HG03108 (cell line): ENCODE results near the gene BBS2.

ENCODE experiments used
- ATAC-seq: cut with Tn5 transposase; IDR thresholded peaks from one replicate; pipeline ENCODE4 v1.9.1; 2021; ENCODE audit warnings: moderate library complexity; ENCODE audit not compliant: unreplicated experiment

Gene BBS2

DNA sequence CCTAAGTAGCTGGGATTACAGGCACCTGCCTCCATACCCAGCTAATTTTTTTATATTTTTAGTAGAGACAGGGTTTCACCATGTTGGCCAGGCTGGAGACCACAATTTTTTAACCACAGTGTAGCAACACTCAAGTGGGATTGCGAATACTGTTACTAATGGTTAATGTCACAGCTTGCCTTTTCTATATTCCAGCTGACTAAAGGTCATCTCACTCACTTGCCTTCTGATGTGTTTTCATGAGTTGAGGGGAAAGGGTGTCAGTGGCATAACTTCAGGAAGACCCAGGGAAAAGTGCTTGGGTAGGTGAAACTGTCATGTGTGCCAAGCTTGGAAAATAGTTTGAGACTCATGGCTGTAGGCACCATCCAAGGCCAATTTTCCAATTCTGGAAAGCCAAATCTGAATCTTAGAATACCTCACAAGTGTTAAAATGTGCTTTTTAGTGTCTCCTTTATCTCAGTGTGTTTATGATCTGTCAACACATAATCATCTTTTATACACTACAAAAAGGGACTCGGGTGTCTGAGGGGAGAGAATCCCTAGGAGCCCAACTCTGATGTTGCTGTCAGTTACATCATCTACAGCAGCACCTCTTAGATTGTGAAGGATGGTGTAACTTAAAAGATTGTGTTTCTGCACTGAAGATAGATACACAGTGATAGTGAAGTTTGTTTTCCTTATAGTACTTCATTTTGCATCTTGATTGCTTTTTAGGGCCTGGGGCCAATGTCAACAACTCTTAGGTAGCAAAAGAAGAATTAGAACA is 41.4 kb downstream of the BBS2 start:
- no peak for ATAC-seq

DNA sequence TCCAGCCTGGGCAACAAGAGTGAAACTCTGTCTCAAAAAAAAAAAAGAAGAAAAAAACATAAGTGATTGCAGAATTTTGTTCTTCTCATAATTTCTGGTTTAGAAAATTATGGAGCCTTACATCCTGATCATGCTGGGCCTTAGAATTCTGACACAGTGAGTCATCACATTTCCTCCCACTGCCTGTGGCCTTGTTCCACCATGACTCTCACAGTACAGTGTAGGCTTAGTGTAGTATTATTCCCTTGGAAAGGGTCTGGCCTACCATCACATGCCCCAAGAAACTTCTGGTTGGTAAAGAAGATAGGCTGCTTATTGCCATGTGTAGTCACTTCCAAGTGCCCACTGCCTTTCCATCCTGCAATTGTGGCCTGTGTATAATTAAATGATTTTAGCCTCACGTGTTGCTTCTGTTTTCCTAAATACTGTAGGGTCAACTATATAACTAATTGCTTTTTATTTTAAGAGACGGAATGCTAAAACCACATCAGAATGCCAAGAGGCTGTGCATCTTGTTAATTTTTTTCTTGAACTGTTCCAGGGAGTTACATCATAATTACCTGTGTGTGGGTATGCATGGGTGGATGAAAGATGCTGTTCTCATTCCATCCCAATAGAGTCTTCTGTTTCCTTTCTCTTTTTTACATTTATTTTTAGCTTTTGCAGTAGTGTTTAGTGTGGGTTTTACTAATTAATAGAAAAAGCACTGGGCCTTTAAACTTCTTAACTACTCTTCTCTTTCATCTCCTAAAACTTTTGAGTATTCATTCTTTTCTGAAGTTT is 42.5 kb downstream of the BBS2 start:
- ATAC-seq: no peak

DNA sequence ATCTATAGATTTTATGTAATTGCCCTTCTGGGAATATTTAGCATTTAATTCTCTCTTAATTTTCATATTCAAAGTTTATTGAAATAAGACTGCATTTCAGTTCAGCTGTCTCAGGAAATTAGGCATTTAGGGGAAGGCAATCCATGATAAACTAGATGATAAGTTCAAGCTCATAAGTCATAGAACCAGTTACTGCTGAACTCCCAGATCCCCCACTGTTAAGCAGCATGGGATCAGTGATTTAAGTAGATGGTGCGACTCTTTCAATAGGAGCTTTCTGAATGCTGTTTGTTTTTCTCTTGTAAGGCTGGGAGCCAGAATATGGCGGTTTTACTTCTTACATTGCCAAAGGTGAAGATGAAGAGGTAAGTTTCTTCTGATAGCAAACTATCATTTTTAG is 44.6 kb downstream of the BBS2 start:
- ATAC-seq: no peak

DNA sequence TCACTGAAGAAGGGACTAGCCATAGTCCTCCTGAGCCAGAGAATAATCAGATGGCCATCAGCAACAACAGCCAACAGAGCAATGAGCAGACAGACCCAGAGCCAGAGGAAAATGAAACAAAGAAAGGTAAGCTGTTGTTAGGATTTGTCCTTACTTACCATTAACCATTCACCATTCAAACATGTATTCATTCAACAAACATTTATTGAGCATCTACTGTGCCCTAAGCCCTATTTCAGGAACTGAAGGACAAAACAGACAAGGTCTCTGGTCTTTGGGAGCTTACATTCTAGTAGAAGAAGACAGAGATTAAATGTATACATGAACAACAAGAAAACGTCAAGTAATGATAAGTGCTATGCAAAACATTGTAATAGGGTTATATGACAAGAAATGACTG is 49.2 kb downstream of the BBS2 start:
- ATAC-seq: no peak

DNA sequence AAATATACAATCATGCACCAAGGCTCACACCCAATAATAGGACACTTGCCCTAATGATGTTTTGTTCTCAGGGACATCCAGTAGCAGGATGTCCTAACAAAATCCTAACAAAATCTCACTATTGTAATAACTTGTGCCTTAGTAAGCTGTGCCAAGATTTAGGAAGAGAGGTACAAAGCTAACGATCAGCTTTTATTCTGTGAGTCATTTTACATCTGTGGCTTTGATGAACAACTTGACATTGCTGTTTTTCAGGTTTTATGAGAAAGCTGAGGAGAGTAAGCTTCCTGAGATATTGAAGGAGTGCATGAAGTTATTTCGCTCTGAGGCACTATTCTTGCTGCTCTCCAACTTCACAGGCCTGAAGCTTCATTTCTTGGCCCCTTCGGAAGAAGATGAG is 49.6 kb downstream of the BBS2 start:
- no peak for ATAC-seq

DNA sequence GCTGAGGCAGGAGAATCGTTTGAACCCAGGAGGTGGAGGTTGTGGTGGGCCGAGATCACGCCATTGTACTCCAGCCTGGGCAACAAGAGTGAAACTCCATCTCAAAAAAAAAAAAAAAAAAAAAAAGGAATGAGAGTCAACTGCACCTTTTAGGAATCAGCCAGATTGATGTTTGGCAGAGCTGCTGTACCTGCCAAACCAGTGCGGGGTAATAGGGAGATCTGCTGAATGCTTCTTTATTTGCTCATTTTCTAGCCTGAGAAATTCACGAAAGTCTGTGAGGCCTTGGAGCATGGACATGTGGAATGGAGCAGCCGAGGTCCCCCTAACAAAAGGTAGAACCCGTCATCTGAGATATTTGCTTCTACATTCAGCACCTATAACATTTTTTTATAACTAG is 50.1 kb downstream of the BBS2 start:
- no peak for ATAC-seq

DNA sequence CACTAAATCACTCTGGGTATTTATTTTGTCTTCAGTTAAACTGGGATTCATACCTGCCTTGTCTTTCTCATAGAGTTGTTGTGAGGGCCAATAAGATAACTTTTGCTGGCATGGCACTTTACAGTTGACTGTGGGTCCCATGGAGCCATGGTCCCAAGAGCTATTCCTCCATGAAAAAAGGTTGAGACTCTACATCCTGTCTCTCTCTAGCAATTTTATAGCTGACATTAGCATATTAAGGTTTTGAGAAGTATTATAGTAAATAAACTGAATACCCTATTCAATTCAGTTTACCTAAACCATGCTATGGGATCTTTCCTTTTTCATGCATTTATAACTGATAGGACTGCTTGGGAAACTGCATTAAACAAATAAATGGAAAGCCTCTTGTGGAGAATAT is 51.0 kb downstream of the BBS2 start:
- ATAC-seq: no peak

DNA sequence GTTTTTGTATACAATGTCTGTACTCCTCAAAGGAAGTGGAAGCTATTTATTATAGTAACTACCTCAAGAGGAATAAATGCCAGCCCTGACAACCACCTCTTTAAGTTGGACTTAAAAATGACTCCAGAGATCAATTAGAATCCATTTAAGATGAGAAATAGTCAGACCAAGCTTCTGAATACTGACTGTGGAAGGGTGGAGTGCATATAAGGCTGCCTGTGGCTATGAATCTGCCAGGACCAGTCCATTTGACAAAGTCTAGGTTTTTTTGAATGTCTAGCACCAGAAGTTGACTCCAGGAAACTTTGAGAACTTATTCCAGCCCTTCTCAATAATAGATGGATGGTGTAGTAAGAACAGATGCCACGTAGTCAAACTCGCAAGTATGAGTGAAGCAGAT is 53.5 kb downstream of the BBS2 start:
- ATAC-seq: no peak

DNA sequence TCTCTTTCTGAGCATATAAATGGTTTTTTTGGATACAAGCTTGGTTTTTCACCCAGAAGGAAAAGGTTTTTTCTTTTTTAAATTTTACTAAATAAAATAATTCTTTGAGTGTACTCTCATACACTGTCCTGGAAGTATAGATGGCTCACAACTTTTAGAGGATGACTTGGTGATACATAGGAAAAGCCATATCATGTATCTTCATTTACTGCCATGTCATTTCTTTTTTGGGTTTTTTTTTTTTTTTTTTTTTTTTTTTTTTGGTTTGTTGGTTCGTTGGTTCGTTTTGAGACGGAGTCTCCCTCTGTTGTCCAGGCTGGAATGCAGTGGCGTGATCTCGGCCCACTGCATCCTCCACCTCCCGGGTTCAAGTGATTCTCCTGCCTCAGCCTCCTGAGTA is 56.7 kb downstream of the BBS2 start:
- no peak for ATAC-seq

DNA sequence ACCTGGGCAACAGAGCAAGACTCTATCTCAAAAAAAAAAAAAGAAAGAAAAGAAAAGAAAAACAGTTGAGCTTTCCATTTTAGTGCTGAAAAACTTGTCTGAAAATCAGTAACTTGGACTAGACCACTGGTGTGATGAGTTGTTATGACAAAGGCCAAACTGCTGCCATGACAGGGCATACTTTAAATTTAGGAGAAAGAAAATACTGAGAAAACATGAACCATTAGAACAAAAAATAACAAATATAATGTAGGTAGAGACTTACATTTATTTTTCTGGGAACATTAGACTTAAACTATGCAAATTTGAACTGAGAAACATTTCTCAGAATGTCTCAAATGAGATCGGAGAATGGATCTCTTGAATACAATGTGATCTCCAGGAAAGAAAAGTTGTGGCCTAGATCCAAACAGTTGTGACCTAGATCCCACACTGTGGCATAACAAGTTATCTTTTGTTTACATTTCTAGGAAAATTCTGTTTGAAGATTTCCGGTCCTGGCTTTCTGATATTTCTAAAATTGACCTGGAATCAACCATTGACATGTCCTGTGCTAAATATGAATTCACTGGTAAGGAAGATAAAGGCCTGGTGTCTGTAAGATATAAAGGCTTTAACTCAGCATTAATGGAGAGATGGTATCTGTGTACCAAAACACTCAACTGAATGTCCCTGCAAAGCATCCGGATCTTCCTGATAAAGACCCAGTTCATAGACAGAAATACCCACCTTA is 57.6 kb downstream of the BBS2 start:
- no peak for ATAC-seq

DNA sequence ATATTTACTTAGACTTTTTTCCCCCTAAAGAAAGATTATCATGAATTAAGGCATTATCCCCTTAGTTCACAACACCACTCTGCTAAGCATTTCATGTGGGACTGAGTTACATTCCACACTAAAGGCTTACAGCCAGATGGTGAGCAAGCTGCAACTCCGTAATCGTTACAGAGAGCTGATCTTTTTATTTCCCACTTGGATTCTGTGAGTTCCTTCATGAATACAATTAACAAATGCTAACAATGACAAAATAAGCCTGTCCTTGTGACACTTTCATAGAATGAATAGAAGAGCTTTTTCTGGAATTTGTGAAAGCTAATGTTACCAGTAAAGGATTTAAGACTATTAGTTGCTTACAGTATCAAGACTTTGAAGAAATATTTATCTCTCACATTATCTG is 59.7 kb downstream of the BBS2 start:
- ATAC-seq: no peak

DNA sequence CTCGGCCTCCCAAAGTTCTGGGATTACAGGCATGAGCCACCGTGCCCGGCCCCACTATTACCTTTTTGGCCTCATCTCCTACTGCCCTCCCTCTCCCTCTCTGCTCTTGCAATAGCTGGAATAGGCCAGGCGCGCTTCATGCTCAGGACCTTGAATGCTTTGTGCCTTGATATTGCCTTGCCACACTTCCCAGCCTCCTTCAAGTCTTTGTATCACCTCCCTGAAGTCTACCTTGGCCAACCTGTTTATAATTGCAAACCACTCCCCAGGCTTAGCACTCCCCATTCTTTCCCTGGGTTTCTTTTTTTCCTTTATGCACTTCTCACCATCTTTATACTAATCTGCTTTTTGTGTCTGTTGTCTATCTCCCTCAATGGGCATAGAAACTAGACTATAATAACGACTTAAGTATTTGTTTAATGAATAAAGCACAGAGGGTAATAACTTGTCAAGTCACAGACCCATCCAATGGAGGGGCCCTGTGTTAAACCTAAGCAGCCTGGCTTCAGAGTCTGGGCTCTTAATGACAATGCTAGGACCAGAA is 61.8 kb downstream of the BBS2 start:
- no peak for ATAC-seq

DNA sequence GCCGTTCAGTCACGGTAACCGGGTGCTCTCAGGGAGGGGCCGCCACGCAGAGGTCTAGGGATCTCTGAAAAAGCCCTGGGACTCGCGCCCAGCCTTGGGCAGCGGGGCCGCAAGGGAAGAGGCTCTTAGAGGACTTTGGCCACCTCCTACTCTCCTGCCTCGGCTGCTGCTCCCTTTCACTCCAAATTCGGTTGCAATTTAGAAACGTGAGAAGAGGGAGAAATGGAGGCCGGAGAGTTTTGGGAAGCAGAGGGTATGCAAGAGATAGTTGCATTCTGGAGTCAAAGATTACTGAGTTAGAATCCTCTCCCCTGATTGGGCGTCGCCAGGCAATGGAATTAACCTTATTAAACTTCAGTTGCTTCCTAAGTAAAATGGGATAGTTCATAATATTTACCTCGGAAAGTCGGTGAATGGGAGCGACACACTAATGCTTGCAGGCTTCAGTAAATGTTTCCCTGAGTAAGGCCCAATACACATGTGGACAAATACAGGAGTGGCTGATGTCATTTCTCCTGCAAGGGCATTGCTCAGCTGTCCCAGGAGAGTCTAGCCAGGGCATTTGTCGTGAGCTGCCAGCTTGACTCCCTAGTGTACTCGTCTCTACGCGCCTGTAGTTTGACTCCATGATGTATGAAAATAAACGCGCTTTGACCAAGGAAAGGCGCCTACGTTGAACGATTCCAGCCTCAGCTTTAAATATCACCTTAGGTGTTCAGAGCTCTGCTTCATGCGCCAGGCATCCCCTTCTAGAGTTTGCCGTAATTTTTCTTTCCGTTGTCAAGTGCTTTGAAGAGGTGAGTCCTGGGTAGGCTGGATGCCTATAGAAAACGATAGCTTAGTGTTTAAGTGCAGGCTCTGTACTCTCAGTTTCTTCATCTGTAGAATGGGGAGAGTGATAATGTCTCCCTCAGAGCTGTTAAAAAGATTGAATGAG is 67.8 kb downstream of the BBS2 start:
- ATAC-seq: peak; percentile 29

DNA sequence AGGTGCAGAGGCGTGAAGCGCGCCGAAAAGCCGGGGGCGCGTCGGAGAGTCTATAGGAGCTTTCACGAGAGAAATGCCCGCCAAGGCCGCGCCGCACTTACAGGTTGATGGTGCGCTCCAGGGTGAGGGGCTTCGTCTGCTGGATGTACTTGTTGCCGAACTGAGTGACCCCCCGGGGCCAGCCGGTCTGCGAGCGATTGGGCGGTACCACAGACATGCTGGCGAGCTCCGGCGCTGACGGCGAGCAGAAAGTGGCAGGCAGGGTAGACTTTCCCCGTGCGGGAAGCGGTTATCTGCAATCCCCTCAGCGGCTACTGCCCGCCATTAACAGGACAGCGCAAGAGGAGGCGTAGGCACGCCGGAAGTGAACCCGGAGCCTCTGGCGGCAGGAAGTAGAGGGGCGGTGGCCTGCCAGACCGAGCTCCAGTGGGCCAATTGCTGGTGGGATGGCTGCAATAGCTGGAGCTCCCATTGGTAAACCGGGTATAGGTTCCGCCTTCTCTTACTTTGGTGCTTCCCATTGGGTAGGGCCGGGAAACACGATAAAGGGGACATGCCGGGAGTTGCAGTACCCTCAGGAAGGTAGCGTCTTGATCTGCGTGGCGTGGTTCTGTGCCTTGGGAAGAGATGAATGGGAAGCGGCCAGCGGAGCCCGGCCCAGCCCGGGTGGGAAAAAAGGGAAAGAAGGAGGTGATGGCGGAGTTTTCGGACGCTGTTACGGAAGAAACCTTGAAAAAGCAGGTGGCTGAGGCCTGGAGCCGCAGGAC is 68.7 kb downstream of the BBS2 start, which contains the start of the genes NUDT21 and OGFOD1:
Gene NUDT21 (minus strand): TSS at position 347 of the 767 bp plus-strand sequence. CDS start 130 bp downstream, at position 217.
Gene OGFOD1 (plus strand): TSS at position 569 of the 767 bp plus-strand sequence. CDS start 59 bp downstream, at position 628.
- ATAC-seq: peak; percentile 96

DNA sequence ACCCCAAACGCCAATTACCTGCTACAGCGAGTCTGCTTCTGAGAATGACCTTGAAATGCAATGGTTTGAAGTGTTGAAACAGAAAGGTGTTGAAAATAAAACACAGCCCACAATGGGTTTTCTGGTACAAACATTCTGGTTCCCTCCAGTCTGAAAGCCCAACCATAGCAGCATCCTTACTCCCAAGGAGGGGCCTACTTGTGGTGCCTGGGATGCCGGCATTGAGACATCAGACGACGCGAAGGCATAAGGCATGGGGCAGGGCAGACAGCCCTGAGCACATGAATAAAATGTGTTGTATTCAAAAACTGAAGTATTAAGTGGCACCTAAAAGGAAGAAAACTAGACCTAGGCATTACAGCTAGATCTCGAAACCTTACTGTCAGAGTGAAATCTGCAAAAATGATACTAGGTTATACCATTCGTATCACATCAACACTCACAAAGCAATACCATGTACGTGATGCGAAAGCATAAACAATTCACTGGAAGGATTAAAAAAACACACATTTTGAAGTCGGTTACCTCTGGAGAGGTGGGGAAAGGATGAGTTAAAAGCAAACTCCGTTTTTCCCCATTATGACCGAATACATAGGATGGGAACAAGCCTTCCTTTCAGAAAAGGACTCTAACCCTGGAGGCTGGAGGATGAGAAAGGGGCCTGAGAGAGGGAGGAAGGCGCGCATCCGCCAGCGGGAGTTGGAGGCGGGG is 69.4 kb downstream of the BBS2 start:
- ATAC-seq: peak; percentile 15

DNA sequence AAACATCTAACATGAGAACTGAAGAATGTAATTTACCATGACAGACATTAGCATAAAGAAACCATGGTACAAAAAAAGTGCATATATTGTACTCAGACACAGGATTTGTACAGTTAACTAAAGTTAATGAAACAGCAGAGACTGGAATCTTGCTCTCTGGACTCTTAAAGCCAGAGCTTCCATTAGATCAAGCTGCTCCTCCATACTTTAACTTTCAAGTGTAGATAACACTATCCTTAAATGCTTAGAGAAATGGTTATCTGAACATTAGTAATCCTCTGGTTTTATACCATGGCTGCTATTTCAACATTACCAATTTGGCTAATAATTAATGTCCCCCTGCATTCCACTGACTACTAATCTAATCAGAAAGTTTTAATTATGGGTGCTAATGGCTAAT is 71.8 kb downstream of the BBS2 start:
- no peak for ATAC-seq

DNA sequence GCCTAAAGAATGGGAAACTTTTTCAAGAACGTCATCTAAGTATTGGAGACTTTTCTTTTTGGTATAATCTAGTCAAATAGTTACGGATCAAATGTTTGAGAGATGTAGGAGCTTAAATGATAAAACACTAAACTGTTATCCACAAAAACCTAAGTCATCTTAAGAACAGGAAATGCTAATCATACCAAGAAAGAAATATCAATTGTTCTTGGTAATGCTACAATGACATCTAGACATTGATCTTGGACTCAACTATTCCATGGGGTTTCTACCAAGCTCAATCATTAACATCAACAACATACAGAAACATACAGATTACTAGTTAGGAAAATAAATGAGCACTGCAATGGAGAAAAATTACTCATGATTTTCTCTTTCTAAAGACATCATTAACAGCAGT is 72.5 kb downstream of the BBS2 start:
- ATAC-seq: no peak

DNA sequence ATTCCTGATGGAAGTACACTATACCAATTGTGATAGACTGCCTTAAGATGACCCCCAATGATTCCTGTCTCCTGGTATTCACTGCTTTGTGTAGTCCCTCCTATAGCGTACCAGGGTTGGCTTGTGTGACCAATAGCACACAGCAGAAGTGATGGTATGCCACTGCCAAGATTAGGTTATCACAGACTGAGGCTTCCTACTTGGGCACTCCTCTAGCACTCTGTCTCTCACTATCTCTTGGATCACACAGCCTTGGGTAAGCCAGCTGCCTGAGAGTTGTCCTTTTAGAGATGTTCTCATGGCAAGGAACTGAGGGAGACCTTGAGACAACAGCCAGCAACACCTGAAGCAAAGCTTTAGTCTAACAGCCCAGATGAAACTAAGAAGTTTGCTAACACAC is 81.8 kb downstream of the BBS2 start:
- no peak for ATAC-seq

DNA sequence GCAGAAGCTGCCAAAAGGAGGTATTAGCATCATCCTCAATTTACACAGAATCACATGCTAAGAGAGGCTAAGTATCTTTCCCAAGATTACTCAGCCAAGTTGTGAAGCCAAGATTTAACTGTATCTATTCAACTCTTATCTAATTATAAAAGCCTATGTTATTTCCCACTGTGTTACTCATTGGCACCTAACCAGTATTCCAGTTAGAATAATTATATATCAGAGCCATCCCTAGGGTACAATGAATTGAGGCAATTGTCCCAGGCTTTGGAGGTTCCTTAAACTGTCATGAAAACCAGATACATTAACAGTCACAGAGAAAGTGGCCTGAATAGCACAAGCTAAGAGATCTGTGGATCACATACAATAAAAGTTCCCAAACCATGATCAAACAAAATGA is 83.6 kb downstream of the BBS2 start:
- ATAC-seq: no peak
